GM18511 (cell line): ENCODE measurements around the gene HES1.
A peak's percentile ranks its signal among the peaks of the same experiment; 100 is the strongest.
"Not testable (repeated sequence)": the region's sequence is repeated elsewhere in the genome, so short reads cannot be mapped to it uniquely, and the experiment has no call there.

Source experiments
- ATAC-seq: cut with Tn5 transposase; IDR thresholded peaks from one replicate; pipeline ENCODE4 v1.9.1; 2021; ENCODE audit warnings: mild to moderate bottlenecking, moderate library complexity; ENCODE audit not compliant: unreplicated experiment

Gene HES1, protein sequence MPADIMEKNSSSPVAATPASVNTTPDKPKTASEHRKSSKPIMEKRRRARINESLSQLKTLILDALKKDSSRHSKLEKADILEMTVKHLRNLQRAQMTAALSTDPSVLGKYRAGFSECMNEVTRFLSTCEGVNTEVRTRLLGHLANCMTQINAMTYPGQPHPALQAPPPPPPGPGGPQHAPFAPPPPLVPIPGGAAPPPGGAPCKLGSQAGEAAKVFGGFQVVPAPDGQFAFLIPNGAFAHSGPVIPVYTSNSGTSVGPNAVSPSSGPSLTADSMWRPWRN

GRCh38 chr3:194135806-194136518 is at the start of gene HES1:
Gene HES1 (plus strand): TSS chr3:194136148. CDS start chr3:194136381, 233 bp downstream.
- peak; percentile 14 for ATAC-seq

DNA sequence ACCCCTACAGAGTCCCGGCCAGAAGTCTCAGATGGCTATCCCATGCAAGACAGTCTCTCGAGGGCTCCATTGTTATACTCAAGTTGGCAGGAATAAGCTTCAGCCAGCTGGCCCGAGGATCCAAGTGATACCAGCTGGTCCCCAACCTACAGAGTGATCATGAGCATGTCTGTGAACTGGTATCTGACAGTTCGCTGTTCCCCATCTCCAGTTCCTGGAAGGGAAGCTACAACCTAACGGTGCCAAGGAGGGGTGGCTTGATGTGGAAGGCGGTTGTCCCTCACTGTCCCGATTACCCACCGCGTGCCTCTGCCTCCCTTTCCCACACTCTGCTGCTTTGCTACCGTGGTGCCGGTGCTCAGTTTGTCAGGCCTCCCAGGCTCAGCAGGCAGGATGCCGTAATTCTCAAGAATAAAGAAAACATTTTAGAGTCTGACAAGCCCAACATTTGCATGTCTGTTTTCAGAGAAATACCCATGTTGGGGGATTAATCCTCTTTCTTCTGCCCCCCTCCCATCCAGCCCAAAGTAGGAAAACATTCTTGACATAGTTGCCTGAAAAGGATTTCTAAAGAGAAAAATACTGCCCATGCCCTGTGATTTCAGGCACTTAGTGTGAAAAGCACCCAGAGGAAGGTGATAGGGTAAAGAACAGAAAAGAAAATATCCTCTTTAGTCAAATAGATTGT is 49.4 kb upstream of the HES1 start:
- no peak for ATAC-seq

- no peak for ATAC-seq
Observed at GRCh38 chr3:194087280-194087679, 48.7 kb upstream of the HES1 start.

DNA sequence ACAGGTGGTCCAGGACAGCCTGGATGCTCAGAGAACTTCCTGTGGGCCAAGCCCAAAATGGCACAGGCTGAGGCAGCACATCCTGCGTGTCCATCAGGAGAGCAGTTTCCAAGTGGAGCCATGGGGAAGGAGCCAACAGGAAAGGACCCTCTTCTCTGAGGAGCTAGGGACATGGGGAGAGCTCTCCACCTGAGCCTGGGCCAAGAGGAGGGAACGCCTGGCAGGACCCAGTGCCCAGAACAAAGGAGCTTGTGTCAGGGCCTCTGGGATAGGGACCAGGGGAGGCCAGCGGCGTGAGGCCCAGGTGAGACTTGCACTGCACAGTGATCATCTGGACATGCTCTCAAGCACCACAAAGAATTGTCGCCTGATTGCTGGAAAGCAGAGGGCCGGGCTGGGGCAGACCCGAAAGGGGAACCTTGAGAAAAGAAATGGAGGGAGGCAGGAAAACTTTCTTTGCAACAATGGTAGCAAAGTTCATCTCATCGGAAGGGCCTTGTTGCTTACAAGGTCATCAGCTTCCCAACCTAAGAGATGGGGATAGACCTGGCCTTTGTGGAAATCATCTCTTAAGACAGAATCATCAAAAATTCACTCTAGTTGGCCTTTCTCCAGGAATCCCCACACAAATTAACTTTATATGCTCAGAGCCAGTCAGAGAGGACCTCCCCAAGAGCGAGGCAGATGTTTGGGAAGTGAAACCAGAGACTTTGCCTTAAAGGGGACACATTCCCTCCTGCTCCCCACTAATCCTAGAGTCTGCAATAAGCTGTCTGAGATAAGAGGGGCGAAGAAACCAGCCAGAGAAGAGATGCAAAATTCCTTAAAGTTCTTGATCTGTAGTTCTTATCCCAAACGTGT is 47.7 kb upstream of the HES1 start:
- no peak for ATAC-seq

- peak; percentile 86 for ATAC-seq
Observed at GRCh38 chr3:194089357-194090177, 46.4 kb upstream of the HES1 start.

GRCh38 chr3:194090178-194090555 is 45.8 kb upstream of the HES1 start:
- ATAC-seq: not testable (repeated sequence)

DNA sequence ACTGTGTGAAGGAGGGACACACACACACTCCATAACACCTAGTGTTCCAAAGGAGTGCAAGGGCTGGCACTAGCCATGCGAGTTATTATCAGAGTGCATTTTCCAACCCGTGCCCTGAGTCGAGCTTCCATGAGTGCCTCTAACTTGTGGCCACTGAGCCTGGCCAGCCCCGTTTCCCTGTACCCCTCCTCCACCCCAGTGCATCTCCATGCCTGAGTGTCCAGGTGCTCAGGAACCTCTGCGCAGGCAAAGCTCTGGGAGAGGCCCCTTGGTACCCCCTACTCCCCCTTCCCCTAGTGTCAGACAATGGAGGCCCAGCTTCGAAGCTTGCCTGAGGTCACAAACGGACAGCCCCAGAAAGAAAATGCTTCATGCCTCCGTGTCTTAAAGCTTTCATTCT is 45.2 kb upstream of the HES1 start:
- no peak for ATAC-seq

GRCh38 chr3:194091141-194091540 is 44.8 kb upstream of the HES1 start:
- no peak for ATAC-seq

GRCh38 chr3:194091897-194092296 is 44.1 kb upstream of the HES1 start:
- ATAC-seq: not testable (repeated sequence)

- no peak for ATAC-seq
Observed at GRCh38 chr3:194092881-194093301, 43.1 kb upstream of the HES1 start.

GRCh38 chr3:194093842-194094241 is 42.1 kb upstream of the HES1 start:
- no peak for ATAC-seq

- ATAC-seq: no peak
Observed at GRCh38 chr3:194095464-194095863, 40.5 kb upstream of the HES1 start.

DNA sequence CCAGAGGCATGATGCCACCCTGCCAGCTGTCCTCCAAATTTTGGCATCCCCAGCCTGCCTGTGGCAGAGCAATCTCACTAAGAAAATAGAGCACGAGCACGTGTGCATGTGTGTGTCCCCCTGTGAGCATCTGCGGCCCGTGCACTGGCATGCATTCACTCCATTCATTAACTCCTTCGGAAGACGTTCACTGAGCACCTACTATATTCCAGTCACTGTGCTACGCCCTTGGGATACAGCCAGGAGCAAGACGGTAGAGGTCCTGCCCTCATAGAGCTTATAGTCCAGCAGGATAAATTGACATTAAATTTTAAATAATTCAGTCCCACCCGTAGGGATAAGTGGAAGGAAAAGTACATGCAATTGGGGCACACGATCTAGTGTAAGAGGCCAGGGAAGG is 40.0 kb upstream of the HES1 start:
- no peak for ATAC-seq

DNA sequence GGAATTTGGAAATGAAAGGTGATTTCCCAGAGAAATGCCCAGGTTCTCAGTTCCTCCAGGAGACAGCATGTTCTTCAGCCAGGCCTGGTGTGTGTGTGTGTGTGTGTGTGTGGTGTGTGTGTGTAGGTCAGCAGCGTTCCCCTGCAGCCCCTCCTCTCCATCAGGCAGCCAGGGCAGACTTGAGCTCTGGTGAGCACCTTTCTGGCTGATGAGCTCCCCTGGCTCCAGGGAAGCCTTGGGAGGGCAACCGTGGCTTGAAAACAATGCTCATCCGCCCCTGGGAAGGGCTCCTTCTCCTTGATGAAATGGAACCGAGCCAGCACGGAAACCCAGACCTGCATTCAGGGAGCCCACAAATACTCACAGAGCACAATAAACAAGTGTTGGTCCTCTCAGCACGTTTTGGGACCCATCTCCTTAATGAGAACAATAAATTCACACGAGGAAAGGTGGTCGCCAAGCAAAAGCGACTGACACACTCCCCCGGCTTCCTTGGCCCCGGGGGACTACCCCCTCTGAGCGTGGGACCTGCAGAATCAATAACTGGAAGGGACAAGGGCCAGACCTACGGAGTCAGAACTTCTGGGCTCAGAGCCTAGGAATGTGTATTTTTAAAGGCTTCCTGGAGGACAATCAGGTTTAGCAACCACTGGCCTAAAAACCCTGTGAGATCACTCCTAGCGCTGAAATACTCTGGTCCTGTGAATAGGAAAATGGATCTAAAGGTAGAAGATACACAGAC is 38.6 kb upstream of the HES1 start:
- ATAC-seq: no peak

DNA sequence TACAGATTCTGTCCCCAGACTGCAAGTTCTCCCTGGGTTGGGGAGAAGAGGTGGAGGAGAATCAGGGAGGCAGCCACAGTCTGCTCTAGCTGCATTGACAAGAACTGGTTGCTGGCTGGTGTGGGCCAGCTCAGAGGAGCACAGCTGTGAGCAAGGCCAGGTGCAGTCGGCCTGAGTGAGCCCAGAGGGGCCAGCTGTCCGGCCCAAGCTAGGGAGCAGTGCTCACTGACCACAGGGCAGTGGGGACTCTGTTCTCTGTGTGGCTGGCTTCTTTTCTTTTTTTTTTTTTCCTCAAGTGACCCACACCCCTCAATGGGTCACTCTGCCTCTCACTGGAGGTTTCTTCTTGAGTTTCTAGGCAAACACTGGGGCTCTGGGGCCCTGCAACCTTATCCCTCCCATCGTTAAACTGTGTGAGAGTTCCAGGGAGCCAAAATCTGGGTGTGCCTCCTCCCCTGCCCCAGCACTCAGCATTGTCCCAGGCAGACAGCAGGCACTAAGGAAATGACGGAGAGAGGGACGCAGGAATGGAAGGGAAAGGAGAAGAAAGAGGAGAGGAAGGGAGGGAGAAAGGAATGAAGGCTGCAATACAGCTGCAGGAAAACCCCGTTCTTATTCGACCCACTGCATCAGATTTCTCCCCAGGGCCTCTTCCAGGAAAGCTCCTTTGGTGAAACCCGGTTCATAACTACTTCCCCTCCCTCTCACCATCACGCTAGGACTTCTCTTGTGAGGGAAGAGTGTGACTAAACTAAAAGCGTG is 37.7 kb upstream of the HES1 start:
- no peak for ATAC-seq

GRCh38 chr3:194098843-194099183 is 37.1 kb upstream of the HES1 start:
- no peak for ATAC-seq

GRCh38 chr3:194099215-194099614 is 36.7 kb upstream of the HES1 start:
- ATAC-seq: no peak

- peak; percentile 90 for ATAC-seq
Observed at GRCh38 chr3:194100856-194101390, 35.0 kb upstream of the HES1 start.
